ENCODE results near the gene AGPAT4. TPM values are rescaled to one million over a fixed set of nuclear protein-coding genes. Genes with fewer than 3 reads are reported as not detected.
"Not testable (repeated sequence)": the region's sequence is repeated elsewhere in the genome, so short reads cannot be mapped to it uniquely, and the experiment has no call there.

Gene AGPAT4
- polyA plus RNA-seq, 1 donor (not counting 4 experiments of a cell fraction or from before 2014, with no cell fraction given): 8.4 TPM

- H3K9me3 ChIP-seq (ENCODE audit: control insufficient read depth, low read depth, low read length); H3K4me2 ChIP-seq (ENCODE audit: control insufficient read depth, extremely low read depth, insufficient read depth, low read depth, low read length): not testable (repeated sequence)
- H3K27ac ChIP-seq (ENCODE audit: control insufficient read depth, insufficient read depth, low read length): peak overlapping the region; percentile 31
These were observed 40.8 kb upstream of the AGPAT4 start for GRCh38 chr6:161314541-161315245.

DNA sequence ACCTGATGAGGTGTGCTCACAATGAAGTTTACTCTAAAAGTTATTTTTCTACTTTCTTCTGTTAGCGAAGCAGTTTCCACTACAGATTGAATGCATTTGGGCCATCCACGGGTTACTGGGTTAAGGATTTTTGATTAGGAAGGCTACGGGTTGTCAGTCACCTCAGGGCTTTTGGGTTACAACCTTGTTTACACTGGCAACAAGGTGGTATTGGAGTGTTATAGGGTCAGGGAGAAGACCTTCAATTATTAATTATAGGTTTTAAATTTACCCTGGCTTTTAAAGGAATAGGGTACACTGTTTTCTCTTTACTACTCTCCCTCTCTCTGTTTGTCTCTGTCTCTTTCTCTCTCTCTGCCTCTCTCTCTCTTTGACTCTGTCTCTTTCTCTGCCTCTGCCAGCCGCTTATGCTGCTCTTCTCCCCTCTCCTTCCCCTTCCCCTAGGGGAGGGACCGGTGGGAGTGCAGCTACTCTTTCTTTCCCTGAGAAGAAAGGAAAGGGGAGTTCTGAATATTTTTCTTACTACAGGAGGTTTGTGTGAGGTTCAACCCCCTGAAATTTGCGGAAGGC, 40.2 kb upstream of the AGPAT4 start:
- Histone ChIP-seq H3K9ac (ENCODE audit: control insufficient read depth, extremely low read depth, insufficient read depth, low read length) (no peak overlapping the region), H3K9me1 (ENCODE audit: control insufficient read depth, extremely low read depth, insufficient read depth, low read length) (no peaks in the 10 kb centered on the region), H3K4me3 (ENCODE audit: control insufficient read depth in 2 of 3, extremely low read depth in 1 of 3, insufficient read depth in 2 of 3, low read depth in 1 of 3, low read length in 3 of 3) (no peak overlapping the region), H3K4me1 (ENCODE audit: control insufficient read depth, extremely low read depth, insufficient read depth, low read length) (no peaks in the 10 kb centered on the region), H4K20me1 (ENCODE audit: control insufficient read depth, extremely low read depth, insufficient read depth, low read length) (no peaks in the 10 kb centered on the region), H3K4me2 (ENCODE audit: control insufficient read depth, extremely low read depth, insufficient read depth, low read depth, low read length) (no peak overlapping the region), H3K27me3 (ENCODE audit: control insufficient read depth, extremely low read depth, insufficient read depth, low read length) (no peaks in the 10 kb centered on the region), H2AFZ (ENCODE audit: control insufficient read depth, low read length) (no peak overlapping the region), H3K79me2 (ENCODE audit: control insufficient read depth, insufficient read depth, low read length) (no peaks in the 10 kb centered on the region), H3K27ac (ENCODE audit: control insufficient read depth, insufficient read depth, low read length) (no peak overlapping the region), H3K9me3 (ENCODE audit: control insufficient read depth, low read depth, low read length) (peaks cover 6% of the 10 kb centered on the region), H3K36me3 (ENCODE audit: control insufficient read depth in 2 of 2, extremely low read depth in 1 of 2, insufficient read depth in 2 of 2, low read length in 2 of 2) (no peaks in the 10 kb centered on the region)
- no peak for FAIRE-seq
- dilution Hi-C loops (cut with MboI; ENCODE audit: extremely low pct_ligation_motif_present, low sequenced_read_pairs): no loop called here
- TF ChIP-seq, protein P1, sequence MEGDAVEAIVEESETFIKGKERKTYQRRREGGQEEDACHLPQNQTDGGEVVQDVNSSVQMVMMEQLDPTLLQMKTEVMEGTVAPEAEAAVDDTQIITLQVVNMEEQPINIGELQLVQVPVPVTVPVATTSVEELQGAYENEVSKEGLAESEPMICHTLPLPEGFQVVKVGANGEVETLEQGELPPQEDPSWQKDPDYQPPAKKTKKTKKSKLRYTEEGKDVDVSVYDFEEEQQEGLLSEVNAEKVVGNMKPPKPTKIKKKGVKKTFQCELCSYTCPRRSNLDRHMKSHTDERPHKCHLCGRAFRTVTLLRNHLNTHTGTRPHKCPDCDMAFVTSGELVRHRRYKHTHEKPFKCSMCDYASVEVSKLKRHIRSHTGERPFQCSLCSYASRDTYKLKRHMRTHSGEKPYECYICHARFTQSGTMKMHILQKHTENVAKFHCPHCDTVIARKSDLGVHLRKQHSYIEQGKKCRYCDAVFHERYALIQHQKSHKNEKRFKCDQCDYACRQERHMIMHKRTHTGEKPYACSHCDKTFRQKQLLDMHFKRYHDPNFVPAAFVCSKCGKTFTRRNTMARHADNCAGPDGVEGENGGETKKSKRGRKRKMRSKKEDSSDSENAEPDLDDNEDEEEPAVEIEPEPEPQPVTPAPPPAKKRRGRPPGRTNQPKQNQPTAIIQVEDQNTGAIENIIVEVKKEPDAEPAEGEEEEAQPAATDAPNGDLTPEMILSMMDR (optimal IDR thresholded peaks at IDR 0.05 in 1 of 3, IDR thresholded peaks at IDR 0.05 in 1 of 3, conservative IDR thresholded peaks at IDR 0.05 in 1 of 3; ENCODE audit: extremely low read depth in 1 of 3, insufficient read depth in 2 of 3, low read length in 3 of 3): no peak
- no peak for TF ChIP-seq EZH2 (IDR thresholded peaks at IDR 0.05; ENCODE audit: low read length)
- DNase-seq (ENCODE audit: low read depth, low spot score): no peak

More at GRCh38 chr6:161314541-161315245, 40.8 kb upstream of the AGPAT4 start:
- H3K4me3 ChIP-seq (ENCODE audit: control insufficient read depth in 2 of 3, extremely low read depth in 1 of 3, insufficient read depth in 2 of 3, low read depth in 1 of 3, low read length in 3 of 3); dilution Hi-C loops (cut with MboI; ENCODE audit: extremely low pct_ligation_motif_present, low sequenced_read_pairs); H4K20me1 ChIP-seq (ENCODE audit: control insufficient read depth, extremely low read depth, insufficient read depth, low read length); H3K36me3 ChIP-seq (ENCODE audit: control insufficient read depth in 2 of 2, extremely low read depth in 1 of 2, insufficient read depth in 2 of 2, low read length in 2 of 2); H3K9me1 ChIP-seq (ENCODE audit: control insufficient read depth, extremely low read depth, insufficient read depth, low read length); H3K9ac ChIP-seq (ENCODE audit: control insufficient read depth, extremely low read depth, insufficient read depth, low read length); H3K4me1 ChIP-seq (ENCODE audit: control insufficient read depth, extremely low read depth, insufficient read depth, low read length); H2AFZ ChIP-seq (ENCODE audit: control insufficient read depth, low read length); H3K27me3 ChIP-seq (ENCODE audit: control insufficient read depth, extremely low read depth, insufficient read depth, low read length); DNase-seq (ENCODE audit: low read depth, low spot score); H3K79me2 ChIP-seq (ENCODE audit: control insufficient read depth, insufficient read depth, low read length); FAIRE-seq: not testable (repeated sequence)

GRCh38 chr6:161313475-161313874, 39.6 kb upstream of the AGPAT4 start:
- H3K4me1 ChIP-seq (ENCODE audit: control insufficient read depth, extremely low read depth, insufficient read depth, low read length); H3K79me2 ChIP-seq (ENCODE audit: control insufficient read depth, insufficient read depth, low read length); H3K9me1 ChIP-seq (ENCODE audit: control insufficient read depth, extremely low read depth, insufficient read depth, low read length); H3K9ac ChIP-seq (ENCODE audit: control insufficient read depth, extremely low read depth, insufficient read depth, low read length); H3K27me3 ChIP-seq (ENCODE audit: control insufficient read depth, extremely low read depth, insufficient read depth, low read length); H3K27ac ChIP-seq (ENCODE audit: control insufficient read depth, insufficient read depth, low read length); H2AFZ ChIP-seq (ENCODE audit: control insufficient read depth, low read length); H3K9me3 ChIP-seq (ENCODE audit: control insufficient read depth, low read depth, low read length); H4K20me1 ChIP-seq (ENCODE audit: control insufficient read depth, extremely low read depth, insufficient read depth, low read length); dilution Hi-C loops (cut with MboI; ENCODE audit: extremely low pct_ligation_motif_present, low sequenced_read_pairs); DNase-seq (ENCODE audit: low read depth, low spot score); H3K4me3 ChIP-seq (ENCODE audit: control insufficient read depth in 2 of 3, extremely low read depth in 1 of 3, insufficient read depth in 2 of 3, low read depth in 1 of 3, low read length in 3 of 3); FAIRE-seq; H3K36me3 ChIP-seq (ENCODE audit: control insufficient read depth in 2 of 2, extremely low read depth in 1 of 2, insufficient read depth in 2 of 2, low read length in 2 of 2); H3K4me2 ChIP-seq (ENCODE audit: control insufficient read depth, extremely low read depth, insufficient read depth, low read depth, low read length): not testable (repeated sequence)

DNA sequence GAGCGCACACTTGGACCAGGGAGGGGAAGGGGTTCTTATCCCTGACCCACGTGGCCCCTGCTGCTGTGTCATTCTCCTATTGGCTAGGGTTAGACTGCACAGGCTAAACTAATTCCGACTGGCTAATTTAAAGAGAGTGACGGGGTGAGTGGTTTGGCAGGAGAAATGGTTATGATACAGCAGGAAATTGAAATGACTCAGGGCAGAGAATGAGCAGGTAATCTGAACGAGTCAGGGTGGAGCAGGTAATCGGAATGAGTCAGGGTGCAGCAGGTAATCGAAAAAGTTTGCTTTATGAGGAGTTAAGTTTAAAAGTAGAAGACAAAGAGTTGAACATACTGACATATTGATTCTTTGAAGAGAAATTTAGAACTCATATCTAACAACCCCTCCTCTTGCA, 35.9 kb upstream of the AGPAT4 start:
- H2AFZ ChIP-seq (ENCODE audit: control insufficient read depth, low read length); H3K27ac ChIP-seq (ENCODE audit: control insufficient read depth, insufficient read depth, low read length); FAIRE-seq; H4K20me1 ChIP-seq (ENCODE audit: control insufficient read depth, extremely low read depth, insufficient read depth, low read length); H3K27me3 ChIP-seq (ENCODE audit: control insufficient read depth, extremely low read depth, insufficient read depth, low read length); H3K9me1 ChIP-seq (ENCODE audit: control insufficient read depth, extremely low read depth, insufficient read depth, low read length); dilution Hi-C loops (cut with MboI; ENCODE audit: extremely low pct_ligation_motif_present, low sequenced_read_pairs); H3K9me3 ChIP-seq (ENCODE audit: control insufficient read depth, low read depth, low read length); H3K4me1 ChIP-seq (ENCODE audit: control insufficient read depth, extremely low read depth, insufficient read depth, low read length); H3K4me3 ChIP-seq (ENCODE audit: control insufficient read depth in 2 of 3, extremely low read depth in 1 of 3, insufficient read depth in 2 of 3, low read depth in 1 of 3, low read length in 3 of 3); H3K79me2 ChIP-seq (ENCODE audit: control insufficient read depth, insufficient read depth, low read length); DNase-seq (ENCODE audit: low read depth, low spot score); H3K4me2 ChIP-seq (ENCODE audit: control insufficient read depth, extremely low read depth, insufficient read depth, low read depth, low read length); H3K36me3 ChIP-seq (ENCODE audit: control insufficient read depth in 2 of 2, extremely low read depth in 1 of 2, insufficient read depth in 2 of 2, low read length in 2 of 2); H3K9ac ChIP-seq (ENCODE audit: control insufficient read depth, extremely low read depth, insufficient read depth, low read length): not testable (repeated sequence)
